Progenitor cell of endocrine pancreas (in vitro differentiated cells): ENCODE results near the gene FRS2. TPM values are rescaled to one million over a fixed set of nuclear protein-coding genes. Genes with fewer than 3 reads are reported as not detected.

Experiments
- DNase-seq: peaks from one replicate; pipeline ENCODE4 v3.0.0; 2021; ENCODE audit warnings: low spot score; ENCODE audit not compliant: unreplicated experiment
- H3K27ac Mint-ChIP-seq: 2 replicates; pipeline ENCODE4 v1.8.0; 2021; ENCODE audit warnings: mild to moderate bottlenecking, moderate library complexity, mixed read lengths
- H3K27me3 Mint-ChIP-seq: 2 replicates; pipeline ENCODE4 v1.8.0; 2021; ENCODE audit warnings: mixed read lengths
- H3K36me3 Mint-ChIP-seq: 2 replicates; pipeline ENCODE4 v1.8.0; 2022; ENCODE audit warnings: mixed read lengths; ENCODE audit not compliant: insufficient read depth
- H3K4me1 Mint-ChIP-seq: 2 replicates; pipeline ENCODE4 v1.8.0; 2021; ENCODE audit warnings: low read depth, mixed read lengths
- H3K4me3 Mint-ChIP-seq: 2 replicates; pipeline ENCODE4 v1.8.0; 2021; ENCODE audit warnings: low read depth, mild to moderate bottlenecking, moderate library complexity, mixed read lengths
- H3K9me3 Mint-ChIP-seq: 2 replicates; pipeline ENCODE4 v1.8.0; 2021; ENCODE audit warnings: low read depth, mixed read lengths
- total RNA-seq: library from RNA; stranded (reverse); gene quantifications from 2 replicates; pipeline ENCODE4 v1.2.1, GENCODE V29; 2021
- TF ChIP-seq, protein P1 (sequence below): fragments of 200-600 bp; sonication (generic); IDR thresholded peaks from one replicate; pipeline ENCODE4 v1.5.0; 2021; ENCODE audit warnings: antibody characterized with exemption, mild to moderate bottlenecking; ENCODE audit not compliant: unreplicated experiment

Gene FRS2
- total RNA-seq, 1 donor from 2014 or later: 42.6 TPM

- Mint-ChIP-seq H3K27me3 (peaks cover 3% of the 10 kb centered on the region), H3K36me3 (no peaks in the 10 kb centered on the region), H3K4me3 (no peak overlapping the region), H3K4me1 (peaks cover 4% of the 10 kb centered on the region), H3K9me3 (no peaks in the 10 kb centered on the region), H3K27ac (no peak overlapping the region)
- TF ChIP-seq, protein P1, sequence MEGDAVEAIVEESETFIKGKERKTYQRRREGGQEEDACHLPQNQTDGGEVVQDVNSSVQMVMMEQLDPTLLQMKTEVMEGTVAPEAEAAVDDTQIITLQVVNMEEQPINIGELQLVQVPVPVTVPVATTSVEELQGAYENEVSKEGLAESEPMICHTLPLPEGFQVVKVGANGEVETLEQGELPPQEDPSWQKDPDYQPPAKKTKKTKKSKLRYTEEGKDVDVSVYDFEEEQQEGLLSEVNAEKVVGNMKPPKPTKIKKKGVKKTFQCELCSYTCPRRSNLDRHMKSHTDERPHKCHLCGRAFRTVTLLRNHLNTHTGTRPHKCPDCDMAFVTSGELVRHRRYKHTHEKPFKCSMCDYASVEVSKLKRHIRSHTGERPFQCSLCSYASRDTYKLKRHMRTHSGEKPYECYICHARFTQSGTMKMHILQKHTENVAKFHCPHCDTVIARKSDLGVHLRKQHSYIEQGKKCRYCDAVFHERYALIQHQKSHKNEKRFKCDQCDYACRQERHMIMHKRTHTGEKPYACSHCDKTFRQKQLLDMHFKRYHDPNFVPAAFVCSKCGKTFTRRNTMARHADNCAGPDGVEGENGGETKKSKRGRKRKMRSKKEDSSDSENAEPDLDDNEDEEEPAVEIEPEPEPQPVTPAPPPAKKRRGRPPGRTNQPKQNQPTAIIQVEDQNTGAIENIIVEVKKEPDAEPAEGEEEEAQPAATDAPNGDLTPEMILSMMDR: no peak
- DNase-seq: no peak
These were observed 41.7 kb upstream of the FRS2 start for GRCh38 chr12:69428351-69429073.

GRCh38 chr12:69430942-69431590 lies 39.1 kb upstream of the FRS2 start:
- H3K36me3 Mint-ChIP-seq: no peaks in the 10 kb centered on the region
- H3K9me3 Mint-ChIP-seq: no peaks in the 10 kb centered on the region
- TF ChIP-seq, protein P1: no peak
- no peak overlapping the region for H3K4me3 Mint-ChIP-seq
- peaks cover 3% of the 10 kb centered on the region for H3K27me3 Mint-ChIP-seq
- H3K4me1 Mint-ChIP-seq: peaks cover 4% of the 10 kb centered on the region
- DNase-seq: no peak
- no peak overlapping the region for H3K27ac Mint-ChIP-seq

DNA sequence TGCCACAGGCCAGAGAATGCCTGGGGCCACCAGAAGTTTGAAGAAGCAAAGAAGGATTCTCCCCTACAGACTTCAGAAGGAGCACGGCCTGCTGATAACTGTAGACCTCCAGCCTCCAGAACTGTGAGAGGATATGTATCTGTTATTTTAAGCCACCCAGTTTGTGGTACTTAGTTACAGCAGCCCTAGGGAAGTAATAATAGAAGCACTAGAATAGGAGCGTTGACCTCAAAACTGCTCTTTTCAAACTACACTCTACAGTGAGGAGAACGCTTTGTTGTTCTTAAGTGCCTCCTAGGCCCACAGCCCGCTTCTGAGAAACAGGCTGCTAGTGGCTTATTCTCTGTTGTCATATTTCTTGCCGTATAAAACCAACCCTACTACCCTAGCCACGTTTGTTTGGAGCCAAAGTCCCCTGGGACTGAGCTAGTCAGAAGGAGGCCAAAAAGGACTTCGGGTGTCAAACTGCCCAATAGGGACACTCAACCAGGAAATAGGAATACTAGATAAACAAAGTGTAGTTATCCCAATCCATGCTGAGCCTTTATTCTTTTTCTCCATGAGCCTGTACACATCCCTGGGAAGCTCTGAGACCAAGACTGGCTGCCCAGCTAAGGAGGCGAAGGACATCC lies 38.5 kb upstream of the FRS2 start:
- Mint-ChIP-seq H3K4me1 (peaks cover 4% of the 10 kb centered on the region), H3K9me3 (no peaks in the 10 kb centered on the region), H3K4me3 (no peak overlapping the region), H3K36me3 (no peaks in the 10 kb centered on the region), H3K27me3 (peaks cover 3% of the 10 kb centered on the region), H3K27ac (no peak overlapping the region)
- no peak for DNase-seq
- TF ChIP-seq, protein P1: no peak

GRCh38 chr12:69433653-69434052 lies 36.5 kb upstream of the FRS2 start:
- TF ChIP-seq, protein P1: no peak
- H3K27ac Mint-ChIP-seq: no peak overlapping the region
- H3K4me3 Mint-ChIP-seq: no peak overlapping the region
- no peaks in the 10 kb centered on the region for H3K9me3 Mint-ChIP-seq
- H3K36me3 Mint-ChIP-seq: no peaks in the 10 kb centered on the region
- DNase-seq: no peak
- H3K4me1 Mint-ChIP-seq: peaks cover 4% of the 10 kb centered on the region
- peaks cover 3% of the 10 kb centered on the region for H3K27me3 Mint-ChIP-seq

DNA sequence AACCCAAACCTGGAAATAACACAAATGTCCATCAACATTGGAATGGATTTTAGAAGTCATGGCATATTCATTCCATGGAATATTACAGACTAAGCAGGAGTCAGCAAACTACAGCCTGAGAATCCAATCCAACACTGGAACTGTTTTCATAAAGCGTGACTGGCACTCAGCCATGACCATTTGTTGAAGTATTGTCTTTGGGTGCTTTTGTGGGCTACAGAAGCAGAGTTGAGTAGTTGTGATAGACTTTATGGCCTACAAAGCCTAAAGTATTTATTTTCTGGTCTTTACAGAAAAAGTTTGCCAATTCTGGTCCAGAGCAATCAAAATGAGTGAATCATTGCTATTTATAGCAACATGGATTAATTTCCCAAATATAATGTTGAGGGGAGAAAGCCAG lies 34.5 kb upstream of the FRS2 start:
- no peak for DNase-seq
- Mint-ChIP-seq H3K4me1 (peaks cover 8% of the 10 kb centered on the region), H3K27ac (no peak overlapping the region), H3K36me3 (no peaks in the 10 kb centered on the region), H3K9me3 (no peaks in the 10 kb centered on the region), H3K27me3 (peaks cover 3% of the 10 kb centered on the region), H3K4me3 (no peak overlapping the region)
- TF ChIP-seq, protein P1: no peak
